K562 (cell line): ENCODE measurements around the gene ABHD10. TPM values are rescaled to one million over a fixed set of nuclear protein-coding genes. Genes with fewer than 3 reads are reported as not detected.

Source experiments
- ATAC-seq: fragments of 200-7000 bp; cut with Tn5 transposase; 3 replicates; pipeline ENCODE4 v1.9.1; 2020; ENCODE audit warnings: moderate library complexity
- BruUV-seq: library from RNA; stranded (reverse); fragments of 400-500 nt; replicated peaks from 2 replicates; lab custom pipeline; 2021; lab: Mats Ljungman, UMichigan
- CTCF ChIA-PET: fragments of 300-600 bp; formaldehyde crosslinking; extraction: SDS; loops from one replicate; lab custom pipeline; 2021; ENCODE audit warnings: low intra/inter-chr PET ratio; lab: Yijun Ruan, JAX
- POLR2A ChIA-PET: fragments of 300-600, 350-650 bp; sonication (Branson Sonifier 250); formaldehyde crosslinking; extraction: SDS; loops from one replicate; lab custom pipeline; 2021; ENCODE audit warnings: antibody characterized with exemption, inconsistent platforms; lab: Yijun Ruan, JAX
- DNase-seq, 4 experiments: peaks; one replicate each; pipeline versions ENCODE4 v3.0.0 to v3.0.0-alpha.2; 2011 to 2018; ENCODE audit warnings: low spot score in 3 of 4, mixed read lengths in 3 of 4; ENCODE audit errors: extremely low read depth in 1 of 4
- FAIRE-seq: peaks from 2 replicates; lab custom pipeline; 2011; peaks lifted over from hg19 to GRCh38; lab: Jason Lieb, UNC
- H2AFZ ChIP-seq: 2 replicates; pipeline ENCODE4 v1.6.0; 2011; ENCODE audit warnings: low read depth, low read length, control low read depth, inconsistent platforms
- H3K27ac ChIP-seq: fragments of 200-600 bp; 3 replicates; pipeline ENCODE4 v1.8.0; 2011; ENCODE audit warnings: low read depth, mild to moderate bottlenecking, control low read depth, inconsistent platforms, low read length, moderate library complexity, mixed read lengths; ENCODE audit errors: extremely low read depth
- H3K27me3 ChIP-seq, 2 experiments: fragments of 300-600 bp in 1 of 2; 2 replicates in 1 of 2; 3 replicates in 1 of 2; pipeline versions ENCODE4 v1.6.0 to v1.8.0; 2011; ENCODE audit warnings: inconsistent platforms in 2 of 2, low read length in 2 of 2, mild to moderate bottlenecking in 1 of 2, mixed read lengths in 1 of 2, moderate library complexity in 1 of 2; ENCODE audit not compliant: control insufficient read depth in 2 of 2, insufficient read depth in 2 of 2
- H3K36me3 ChIP-seq: fragments of 300-600 bp; 3 replicates; pipeline ENCODE4 v1.8.0; 2011; ENCODE audit warnings: mild to moderate bottlenecking, low read length, inconsistent platforms; ENCODE audit not compliant: control insufficient read depth, insufficient read depth
- H3K4me1 ChIP-seq, 2 experiments: fragments of 200-600 bp in 1 of 2; replicated peaks in 1 of 2; 2 replicates in 1 of 2; 3 replicates in 1 of 2; pipeline versions ENCODE4 v1.5.1 to v1.8.0; 2011; ENCODE audit warnings: inconsistent platforms in 2 of 2, low read length in 2 of 2, mild to moderate bottlenecking in 1 of 2, mixed read lengths in 1 of 2, moderate library complexity in 1 of 2; ENCODE audit not compliant: control insufficient read depth in 2 of 2, insufficient read depth in 2 of 2
- H3K4me2 ChIP-seq: 2 replicates; pipeline ENCODE4 v1.6.1; 2011; ENCODE audit warnings: low read length, control low read depth, inconsistent platforms, mixed read lengths; ENCODE audit not compliant: insufficient read depth
- H3K4me3 ChIP-seq: fragments of 200-600 bp; sonication (generic), shearing (Covaris generic); 2 replicates; pipeline ENCODE4 v1.5.1; 2016; ENCODE audit warnings: control low read depth, inconsistent platforms
- H3K79me2 ChIP-seq: fragments of 200-600 bp; 3 replicates; pipeline ENCODE4 v1.8.0; 2011; ENCODE audit warnings: low read length, inconsistent platforms; ENCODE audit not compliant: control insufficient read depth, insufficient read depth
- H3K9ac ChIP-seq, 2 experiments: 2 replicates each; pipeline versions ENCODE4 v1.6.0 to v1.6.1; 2011; ENCODE audit warnings: low read depth in 2 of 2, low read length in 2 of 2, control low read depth in 1 of 2, inconsistent platforms in 1 of 2, mild to moderate bottlenecking in 1 of 2, mixed read lengths in 1 of 2; ENCODE audit not compliant: insufficient read depth in 1 of 2
- H3K9me1 ChIP-seq: one replicate; pipeline ENCODE4 v1.6.0; 2011; ENCODE audit warnings: inconsistent platforms, mild to moderate bottlenecking, low read length, moderate library complexity; ENCODE audit not compliant: control insufficient read depth, insufficient read depth
- H3K9me3 ChIP-seq: replicated peaks from 2 replicates; pipeline ENCODE4 v1.5.1; 2011; ENCODE audit warnings: low read depth, low read length, inconsistent platforms; ENCODE audit not compliant: control insufficient read depth, insufficient read depth
- H4K20me1 ChIP-seq: replicated peaks from 2 replicates; pipeline ENCODE4 v1.6.1; 2011; ENCODE audit warnings: low read length, inconsistent platforms, mixed read lengths; ENCODE audit not compliant: control insufficient read depth, insufficient read depth
- GATAD2A ChIP-seq: fragments of 450-650 bp; IDR thresholded peaks from 2 replicates; pipeline ENCODE4 v1.6.1; 2017
- MEF2D ChIP-seq: conservative IDR thresholded peaks from 2 replicates; pipeline ENCODE4 v1.6.1; 2016; ENCODE audit warnings: low read depth, missing genetic modification characterization, missing compliant biosample characterization
- MTA2 ChIP-seq: fragments of 450-650 bp; IDR thresholded peaks from 2 replicates; pipeline ENCODE4 v1.6.1; 2016; ENCODE audit warnings: low read depth
- NCOA2 ChIP-seq, 2 experiments: fragments of 450-650 bp; IDR thresholded peaks; 2 replicates each; pipeline ENCODE4 v1.6.1; 2018; ENCODE audit warnings: mild to moderate bottlenecking in 2 of 2, moderate library complexity in 1 of 2; ENCODE audit not compliant: partially characterized antibody in 2 of 2
- NFYB ChIP-seq: IDR thresholded peaks from 2 replicates; pipeline ENCODE4 v1.6.1; 2011; ENCODE audit warnings: mild to moderate bottlenecking, moderate library complexity; ENCODE audit not compliant: insufficient read length; ENCODE audit errors: extremely low read depth
- POLR3A ChIP-seq: IDR thresholded peaks from 2 replicates; pipeline ENCODE4 v1.6.1; 2011; ENCODE audit warnings: borderline replicate concordance, mild to moderate bottlenecking, moderate library complexity; ENCODE audit not compliant: insufficient read length, insufficient read depth; ENCODE audit errors: extremely low read depth
- RBM15 ChIP-seq: fragments of 200-400 bp; formaldehyde crosslinking; IDR thresholded peaks from 2 replicates; pipeline ENCODE4 v1.6.1; 2018; ENCODE audit warnings: mild to moderate bottlenecking, low read length, moderate library complexity; ENCODE audit not compliant: insufficient read depth
- TRIM24 ChIP-seq, 2 experiments: fragments of 450-650 bp; IDR thresholded peaks; 2 replicates each; pipeline ENCODE4 v1.6.1; 2016
- ZNF431 ChIP-seq: sonication (generic); formaldehyde crosslinking; IDR thresholded peaks from 2 replicates; pipeline ENCODE4 v1.8.0; 2022; ENCODE audit warnings: mild to moderate bottlenecking, missing genetic modification reagents
- ZNF778 ChIP-seq: fragments of 450-650 bp; formaldehyde crosslinking; IDR thresholded peaks from 2 replicates; pipeline ENCODE4 v1.4.0; 2020; ENCODE audit warnings: mild to moderate bottlenecking, moderate library complexity
- WGBS: fragments of 100-300 bp; shearing (Covaris generic); methylation state at CpG from one replicate; pipeline ENCODE4 v1.1.6; 2016; ENCODE audit warnings: low coverage, mixed read lengths; ENCODE audit not compliant: insufficient coverage; ENCODE audit errors: missing lambda C conversion rate; 5-methylcytosine and 5-hydroxymethylcytosine counted together
- in situ Hi-C: fragments of 300-500 bp; cut with MboI; formaldehyde crosslinking; loops from 4 replicates; pipeline ENCODE4 v1.15.0; 2018; ENCODE audit warnings: inconsistent platforms, mixed read lengths
- intact Hi-C: fragments of 100-400 bp; cut with micrococcal nuclease; formaldehyde crosslinking; loops from 2 replicates; pipeline ENCODE4 v1.14.2; 2022
- polyA plus RNA-seq, 8 experiments: library from polyadenylated mRNA; depleted of rRNA in 4 of 8; stranded (reverse) in 5 of 8; unstranded in 3 of 8; fragments of >200 nt; fragmentation: Nextera tagmentation in 2 of 8; fragmentation: Illumina TruSeq in 1 of 8; extraction: Ambion mirVana in 2 of 8; extraction: Trizol in 1 of 8; gene quantifications; 2 replicates each; pipeline versions ENCODE4 v1.2.1 to v1.2.3, GENCODE V29; 2011 to 2014; ENCODE audit warnings: inconsistent platforms in 1 of 8, missing spikeins in 1 of 8
- total RNA-seq, 7 experiments: library from RNA; depleted of rRNA in 6 of 7; stranded (reverse); fragments of >200 nt in 6 of 7; fragmentation: Illumina TruSeq in 2 of 7; extraction: Trizol in 2 of 7; gene quantifications; 2 replicates each; pipeline versions ENCODE4 v1.2.1 to v1.2.3, GENCODE V29; 2011 to 2021; ENCODE audit warnings: low replicate concordance in 1 of 7
- TF ChIP-seq, protein P1 (sequence below), 3 experiments: fragments of 200-800 bp in 1 of 3; fragments of 250-450 bp in 1 of 3; fragments of 450-650 bp in 1 of 3; sonication (Bioruptor Pico) in 1 of 3; sonication (Bioruptor generic) in 1 of 3; formaldehyde crosslinking in 1 of 3; IDR thresholded peaks; 2 replicates each; pipeline versions ENCODE4 v1.6.1 to v1.8.0; 2016 to 2022; ENCODE audit warnings: mild to moderate bottlenecking in 2 of 3, missing genetic modification characterization in 2 of 3, missing compliant biosample characterization in 1 of 3, moderate library complexity in 1 of 3
- TF ChIP-seq, protein P2 (sequence below): fragments of 250-450 bp; sonication (Bioruptor Pico); IDR thresholded peaks from 2 replicates; pipeline ENCODE4 v1.4.0; 2020; ENCODE audit warnings: mild to moderate bottlenecking, moderate library complexity, borderline replicate concordance
- TF ChIP-seq, protein P3 (sequence below): fragments of 250-450 bp; sonication (Bioruptor Pico); IDR thresholded peaks from 2 replicates; pipeline ENCODE4 v1.5.0; 2020; ENCODE audit warnings: mild to moderate bottlenecking

ABHD10 gene
- total and polyA plus RNA-seq, 9 of the 15 experiments (the other 6 are each of a cell fraction or from before 2014, with no cell fraction given): 6.1 to 29.5 (median 11.5) TPM

DNA sequence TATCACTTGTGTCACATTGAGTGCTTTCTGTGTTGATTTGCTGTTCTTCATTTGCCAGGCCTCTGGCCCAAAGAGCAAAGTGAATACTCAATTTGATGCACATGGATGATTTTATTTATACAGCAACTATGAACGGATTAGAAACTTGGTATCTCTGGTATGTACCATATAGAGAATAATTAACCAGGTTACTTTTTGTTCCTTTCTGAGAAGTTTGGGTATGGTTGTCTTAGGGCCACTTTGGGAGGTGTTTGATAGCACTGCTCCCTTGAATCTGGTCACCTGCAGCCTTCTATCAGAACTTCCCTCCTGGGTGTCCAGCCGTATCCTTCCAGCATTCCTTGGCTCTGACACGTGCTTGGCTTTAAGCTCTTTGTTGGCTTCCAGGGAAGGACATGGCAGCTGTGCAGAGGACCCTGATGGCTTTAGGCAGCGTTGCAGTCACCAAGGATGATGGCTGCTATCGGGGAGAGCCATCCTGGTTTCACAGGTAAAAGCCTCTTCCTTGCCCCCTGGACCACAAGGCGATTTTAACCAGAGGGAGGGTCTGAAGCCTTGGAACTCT is 32.6 kb downstream of the ABHD10 start:
- Histone ChIP-seq H3K27ac (no peak overlapping the region), H3K4me2 (no peak overlapping the region), H3K9me3 (no peaks in the 10 kb centered on the region), H3K4me1 (no peaks in the 10 kb centered on the region)
- DNase-seq: no peak
- in situ Hi-C loops: no loop called here
- POLR2A ChIA-PET: no interaction called here
- WGBS: 0% methylated on average over 4 of the region's 6 CpGs
- no peak for FAIRE-seq
- TF ChIP-seq TRIM24 (IDR thresholded peaks at IDR 0.05) (no peak), MEF2D (no peak), MTA2 (no peak), RBM15 (no peak), GATAD2A (no peak), ZNF778 (CRISPR knock-in tag) (no peak), NFYB (no peak), POLR3A (no peak), ZNF431 (CRISPR knock-in tag) (no peak), NCOA2 (IDR thresholded peaks at IDR 0.05; ENCODE audit: partially characterized antibody in 2 of 2) (no peak)
- TF ChIP-seq, protein P1, sequence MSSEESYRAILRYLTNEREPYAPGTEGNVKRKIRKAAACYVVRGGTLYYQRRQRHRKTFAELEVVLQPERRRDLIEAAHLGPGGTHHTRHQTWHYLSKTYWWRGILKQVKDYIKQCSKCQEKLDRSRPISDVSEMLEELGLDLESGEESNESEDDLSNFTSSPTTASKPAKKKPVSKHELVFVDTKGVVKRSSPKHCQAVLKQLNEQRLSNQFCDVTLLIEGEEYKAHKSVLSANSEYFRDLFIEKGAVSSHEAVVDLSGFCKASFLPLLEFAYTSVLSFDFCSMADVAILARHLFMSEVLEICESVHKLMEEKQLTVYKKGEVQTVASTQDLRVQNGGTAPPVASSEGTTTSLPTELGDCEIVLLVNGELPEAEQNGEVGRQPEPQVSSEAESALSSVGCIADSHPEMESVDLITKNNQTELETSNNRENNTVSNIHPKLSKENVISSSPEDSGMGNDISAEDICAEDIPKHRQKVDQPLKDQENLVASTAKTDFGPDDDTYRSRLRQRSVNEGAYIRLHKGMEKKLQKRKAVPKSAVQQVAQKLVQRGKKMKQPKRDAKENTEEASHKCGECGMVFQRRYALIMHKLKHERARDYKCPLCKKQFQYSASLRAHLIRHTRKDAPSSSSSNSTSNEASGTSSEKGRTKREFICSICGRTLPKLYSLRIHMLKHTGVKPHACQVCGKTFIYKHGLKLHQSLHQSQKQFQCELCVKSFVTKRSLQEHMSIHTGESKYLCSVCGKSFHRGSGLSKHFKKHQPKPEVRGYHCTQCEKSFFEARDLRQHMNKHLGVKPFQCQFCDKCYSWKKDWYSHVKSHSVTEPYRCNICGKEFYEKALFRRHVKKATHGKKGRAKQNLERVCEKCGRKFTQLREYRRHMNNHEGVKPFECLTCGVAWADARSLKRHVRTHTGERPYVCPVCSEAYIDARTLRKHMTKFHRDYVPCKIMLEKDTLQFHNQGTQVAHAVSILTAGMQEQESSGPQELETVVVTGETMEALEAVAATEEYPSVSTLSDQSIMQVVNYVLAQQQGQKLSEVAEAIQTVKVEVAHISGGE (CRISPR knock-in tag; IDR thresholded peaks at IDR 0.05): no peak
- TF ChIP-seq, protein P2, sequence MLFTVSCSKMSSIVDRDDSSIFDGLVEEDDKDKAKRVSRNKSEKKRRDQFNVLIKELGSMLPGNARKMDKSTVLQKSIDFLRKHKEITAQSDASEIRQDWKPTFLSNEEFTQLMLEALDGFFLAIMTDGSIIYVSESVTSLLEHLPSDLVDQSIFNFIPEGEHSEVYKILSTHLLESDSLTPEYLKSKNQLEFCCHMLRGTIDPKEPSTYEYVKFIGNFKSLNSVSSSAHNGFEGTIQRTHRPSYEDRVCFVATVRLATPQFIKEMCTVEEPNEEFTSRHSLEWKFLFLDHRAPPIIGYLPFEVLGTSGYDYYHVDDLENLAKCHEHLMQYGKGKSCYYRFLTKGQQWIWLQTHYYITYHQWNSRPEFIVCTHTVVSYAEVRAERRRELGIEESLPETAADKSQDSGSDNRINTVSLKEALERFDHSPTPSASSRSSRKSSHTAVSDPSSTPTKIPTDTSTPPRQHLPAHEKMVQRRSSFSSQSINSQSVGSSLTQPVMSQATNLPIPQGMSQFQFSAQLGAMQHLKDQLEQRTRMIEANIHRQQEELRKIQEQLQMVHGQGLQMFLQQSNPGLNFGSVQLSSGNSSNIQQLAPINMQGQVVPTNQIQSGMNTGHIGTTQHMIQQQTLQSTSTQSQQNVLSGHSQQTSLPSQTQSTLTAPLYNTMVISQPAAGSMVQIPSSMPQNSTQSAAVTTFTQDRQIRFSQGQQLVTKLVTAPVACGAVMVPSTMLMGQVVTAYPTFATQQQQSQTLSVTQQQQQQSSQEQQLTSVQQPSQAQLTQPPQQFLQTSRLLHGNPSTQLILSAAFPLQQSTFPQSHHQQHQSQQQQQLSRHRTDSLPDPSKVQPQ (CRISPR knock-in tag): no peak
- TF ChIP-seq, protein P3, sequence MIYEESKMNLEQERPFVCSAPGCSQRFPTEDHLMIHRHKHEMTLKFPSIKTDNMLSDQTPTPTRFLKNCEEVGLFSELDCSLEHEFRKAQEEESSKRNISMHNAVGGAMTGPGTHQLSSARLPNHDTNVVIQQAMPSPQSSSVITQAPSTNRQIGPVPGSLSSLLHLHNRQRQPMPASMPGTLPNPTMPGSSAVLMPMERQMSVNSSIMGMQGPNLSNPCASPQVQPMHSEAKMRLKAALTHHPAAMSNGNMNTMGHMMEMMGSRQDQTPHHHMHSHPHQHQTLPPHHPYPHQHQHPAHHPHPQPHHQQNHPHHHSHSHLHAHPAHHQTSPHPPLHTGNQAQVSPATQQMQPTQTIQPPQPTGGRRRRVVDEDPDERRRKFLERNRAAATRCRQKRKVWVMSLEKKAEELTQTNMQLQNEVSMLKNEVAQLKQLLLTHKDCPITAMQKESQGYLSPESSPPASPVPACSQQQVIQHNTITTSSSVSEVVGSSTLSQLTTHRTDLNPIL (CRISPR knock-in tag): no peak
- TF ChIP-seq, all 486 proteins: peak for 0
- CTCF ChIA-PET: no interaction called here
- H3K9me1 ChIP-seq: no peaks in the 10 kb centered on the region
- BruUV-seq: no TSS peak
- no peaks in the 10 kb centered on the region; a peak in 1 of 5 replicates for H3K27me3 ChIP-seq
- no peak for ATAC-seq
- H2AFZ ChIP-seq: no peak overlapping the region
- no peaks in the 10 kb centered on the region for H3K36me3 ChIP-seq
- H4K20me1 ChIP-seq: no peaks in the 10 kb centered on the region
- intact Hi-C loops: loop anchor here (10.0 kb wide), 1 partner anchor 117 kb away; no protein-coding TSS in a partner anchor
- no peaks in the 10 kb centered on the region for H3K79me2 ChIP-seq
- H3K9ac ChIP-seq: no peak overlapping the region
- H3K4me3 ChIP-seq: no peak overlapping the region
